B cell (primary cell): Measurements from ENCODE around the gene ZNF681.

ENCODE experiments used
- CTCF ChIP-seq: fragments of 200-600 bp; IDR thresholded peaks from one replicate; pipeline ENCODE4 v1.8.0; 2022; ENCODE audit warnings: antibody characterized with exemption, mild to moderate bottlenecking
- EZH2 ChIP-seq: IDR thresholded peaks from 2 replicates; pipeline ENCODE4 v1.6.1; 2012; ENCODE audit warnings: borderline replicate concordance, low read depth, mild to moderate bottlenecking, moderate library complexity, low read length; ENCODE audit not compliant: insufficient read depth, poor library complexity, severe bottlenecking

- TF ChIP-seq CTCF (no peak), EZH2 (no peak)
Observed at GRCh38 chr19:23802290-23802689, 43.6 kb upstream of the ZNF681 start.
